Loucy (cell line): ENCODE data around the gene ROBO2.

ENCODE experiments used
- H2AFZ ChIP-seq: fragments of 200-600 bp; sonication (generic); 2 replicates; pipeline ENCODE4 v1.6.0; 2016; ENCODE audit warnings: antibody characterized with exemption, mild to moderate bottlenecking, low read length, moderate library complexity
- H3F3A ChIP-seq: fragments of 200-600 bp; 2 replicates; pipeline ENCODE4 v1.6.0; 2016; ENCODE audit warnings: antibody characterized with exemption, low read depth, mild to moderate bottlenecking
- H3K27me3 ChIP-seq: fragments of 200-600 bp; sonication (generic); 2 replicates; pipeline ENCODE4 v1.6.1; 2014; ENCODE audit warnings: low read length, mild to moderate bottlenecking; ENCODE audit not compliant: insufficient read depth, poor library complexity, severe bottlenecking
- H3K36me3 ChIP-seq: fragments of 200-600 bp; sonication (generic); 2 replicates; pipeline ENCODE4 v1.6.1; 2016; ENCODE audit warnings: low read length; ENCODE audit not compliant: insufficient read depth
- H3K4me1 ChIP-seq: fragments of 200-600 bp; sonication (generic); 2 replicates; pipeline ENCODE4 v1.5.1; 2014; ENCODE audit warnings: low read length, mild to moderate bottlenecking; ENCODE audit not compliant: insufficient read depth, poor library complexity, severe bottlenecking
- H3K4me2 ChIP-seq: fragments of 200-600 bp; sonication (generic); 2 replicates; pipeline ENCODE4 v1.6.0; 2014; ENCODE audit warnings: antibody characterized with exemption, low read length, low read depth, mild to moderate bottlenecking; ENCODE audit not compliant: poor library complexity, severe bottlenecking
- H3K4me3 ChIP-seq: fragments of 200-600 bp; sonication (generic); 2 replicates; pipeline ENCODE4 v1.5.1; 2014; ENCODE audit warnings: low read length, mild to moderate bottlenecking, mixed read lengths; ENCODE audit not compliant: poor library complexity, severe bottlenecking
- H3K79me2 ChIP-seq: fragments of 200-600 bp; sonication (generic); 2 replicates; pipeline ENCODE4 v1.6.1; 2014; ENCODE audit warnings: low read length; ENCODE audit not compliant: insufficient read depth
- H3K9ac ChIP-seq: fragments of 200-600 bp; sonication (generic); 2 replicates; pipeline ENCODE4 v1.6.0; 2014; ENCODE audit warnings: mild to moderate bottlenecking, low read depth, low read length, moderate library complexity; ENCODE audit not compliant: poor library complexity, severe bottlenecking
- H3K9me2 ChIP-seq: fragments of 200-600 bp; sonication (generic); replicated peaks from 2 replicates; pipeline ENCODE4 v1.6.1; 2016; ENCODE audit warnings: low read depth, low read length, mixed read lengths
- H3K9me3 ChIP-seq: fragments of 200-600 bp; sonication (generic); 2 replicates; pipeline ENCODE4 v1.6.1; 2014; ENCODE audit warnings: mild to moderate bottlenecking, antibody characterized with exemption, low read length, low read depth; ENCODE audit not compliant: insufficient read depth
- H4K20me1 ChIP-seq: fragments of 200-600 bp; sonication (generic); 2 replicates; pipeline ENCODE4 v1.6.0; 2014; ENCODE audit warnings: antibody characterized with exemption, low read length, mild to moderate bottlenecking; ENCODE audit not compliant: insufficient read depth, poor library complexity, severe bottlenecking
- EZH2phosphoT487 ChIP-seq: fragments of 200-600 bp; IDR thresholded peaks from 2 replicates; pipeline ENCODE4 v1.6.1; 2018; ENCODE audit warnings: antibody characterized with exemption, mild to moderate bottlenecking, moderate library complexity, borderline replicate concordance
- TF ChIP-seq, protein P1 (sequence below): fragments of 200-600 bp; sonication (generic); conservative IDR thresholded peaks from 2 replicates; pipeline ENCODE4 v1.5.1; 2014; ENCODE audit warnings: mild to moderate bottlenecking, antibody characterized with exemption, low read length

Gene ROBO2

DNA sequence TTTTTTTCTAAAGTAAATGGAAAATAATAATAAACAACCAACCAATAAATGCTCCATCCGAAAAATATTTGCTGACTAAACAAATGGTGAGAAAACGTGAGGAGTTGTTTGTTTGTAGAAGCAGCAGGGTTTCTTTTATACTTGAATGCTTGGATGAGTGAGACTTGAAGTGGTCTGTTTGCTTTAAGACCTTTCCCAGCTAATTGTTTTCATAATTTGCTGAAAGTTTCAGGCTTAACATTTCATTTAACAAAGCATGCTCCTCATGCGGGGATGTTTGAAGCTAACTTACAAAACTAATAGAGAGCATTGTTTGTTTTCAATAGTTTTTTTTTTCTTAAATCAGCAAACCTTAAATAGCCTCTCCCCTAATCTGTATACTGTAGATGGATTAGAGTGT lies 484.6 kb downstream of the ROBO2 start:
- no peak overlapping the region for H3K9ac ChIP-seq
- no peaks in the 10 kb centered on the region for H3K27me3 ChIP-seq
- H2AFZ ChIP-seq: no peak overlapping the region
- no peak overlapping the region for H3K4me2 ChIP-seq
- H3K4me3 ChIP-seq: no peak overlapping the region
- no peak for TF ChIP-seq EZH2phosphoT487
- TF ChIP-seq, protein P1, sequence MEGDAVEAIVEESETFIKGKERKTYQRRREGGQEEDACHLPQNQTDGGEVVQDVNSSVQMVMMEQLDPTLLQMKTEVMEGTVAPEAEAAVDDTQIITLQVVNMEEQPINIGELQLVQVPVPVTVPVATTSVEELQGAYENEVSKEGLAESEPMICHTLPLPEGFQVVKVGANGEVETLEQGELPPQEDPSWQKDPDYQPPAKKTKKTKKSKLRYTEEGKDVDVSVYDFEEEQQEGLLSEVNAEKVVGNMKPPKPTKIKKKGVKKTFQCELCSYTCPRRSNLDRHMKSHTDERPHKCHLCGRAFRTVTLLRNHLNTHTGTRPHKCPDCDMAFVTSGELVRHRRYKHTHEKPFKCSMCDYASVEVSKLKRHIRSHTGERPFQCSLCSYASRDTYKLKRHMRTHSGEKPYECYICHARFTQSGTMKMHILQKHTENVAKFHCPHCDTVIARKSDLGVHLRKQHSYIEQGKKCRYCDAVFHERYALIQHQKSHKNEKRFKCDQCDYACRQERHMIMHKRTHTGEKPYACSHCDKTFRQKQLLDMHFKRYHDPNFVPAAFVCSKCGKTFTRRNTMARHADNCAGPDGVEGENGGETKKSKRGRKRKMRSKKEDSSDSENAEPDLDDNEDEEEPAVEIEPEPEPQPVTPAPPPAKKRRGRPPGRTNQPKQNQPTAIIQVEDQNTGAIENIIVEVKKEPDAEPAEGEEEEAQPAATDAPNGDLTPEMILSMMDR: no peak
- H3K4me1 ChIP-seq: no peaks in the 10 kb centered on the region
- H3F3A ChIP-seq: no peaks in the 10 kb centered on the region
- no peaks in the 10 kb centered on the region for H3K9me2 ChIP-seq
- no peaks in the 10 kb centered on the region for H4K20me1 ChIP-seq
- no peaks in the 10 kb centered on the region for H3K79me2 ChIP-seq
- H3K9me3 ChIP-seq: no peaks in the 10 kb centered on the region
- H3K36me3 ChIP-seq: no peaks in the 10 kb centered on the region

DNA sequence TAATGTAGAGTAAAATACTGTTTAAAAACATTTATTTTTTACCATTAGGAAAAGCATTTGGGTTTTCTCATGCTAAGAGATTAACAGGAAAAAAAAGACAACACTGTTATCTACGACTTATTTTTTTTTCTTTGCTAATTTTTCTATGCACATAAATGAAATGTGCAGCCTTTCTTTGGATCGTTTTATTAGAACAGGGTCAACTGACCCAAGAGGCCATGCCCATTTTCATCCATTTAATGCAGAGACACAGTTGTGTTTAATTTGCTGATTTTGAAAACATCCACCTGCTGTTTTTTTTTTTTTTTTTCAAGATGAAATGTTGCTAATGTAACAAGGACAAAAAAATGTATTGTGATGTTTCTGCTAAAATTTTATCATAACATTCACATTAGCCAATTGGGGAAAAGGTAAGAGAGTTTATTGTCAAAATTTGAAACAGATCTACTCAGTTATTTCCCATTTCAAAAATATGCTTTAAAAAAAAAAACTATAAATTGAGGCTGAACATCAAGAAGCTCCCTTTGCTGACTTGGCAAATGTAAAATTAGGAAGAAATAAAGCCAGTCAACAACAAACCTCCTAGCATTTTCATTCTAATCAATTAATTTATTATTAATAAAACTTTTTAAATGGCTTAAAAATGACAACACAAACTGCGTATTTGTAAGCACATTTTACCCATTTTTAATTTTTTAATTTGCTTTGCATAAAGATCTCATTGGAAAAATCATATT lies 485.2 kb downstream of the ROBO2 start:
- no peaks in the 10 kb centered on the region for H4K20me1 ChIP-seq

DNA sequence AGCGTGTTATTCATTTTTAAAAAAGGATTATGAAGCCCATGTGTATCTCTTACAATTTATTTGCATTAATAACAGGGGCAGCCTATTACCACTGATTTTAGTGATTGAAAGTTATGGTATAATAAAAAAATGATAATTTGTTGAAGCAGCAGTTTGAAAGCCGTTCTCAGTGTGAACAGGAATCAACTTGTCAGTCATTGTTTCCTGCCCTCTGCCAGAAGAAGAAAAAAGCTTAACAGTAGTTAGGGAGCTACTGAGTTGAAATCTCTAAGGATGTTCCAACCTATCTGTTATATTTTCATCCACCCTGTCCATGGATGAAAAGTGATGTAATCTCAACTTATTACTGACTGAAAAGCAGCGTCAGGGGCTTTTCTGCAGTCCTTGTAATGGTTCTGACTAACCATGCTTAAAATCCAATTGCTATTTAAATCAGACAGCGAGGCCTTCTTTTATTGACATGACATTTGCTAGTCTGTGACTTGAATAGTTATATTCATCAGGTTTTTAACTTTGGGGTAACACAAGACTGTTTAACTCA lies 486.7 kb downstream of the ROBO2 start:
- no peak overlapping the region for H3K4me2 ChIP-seq
- no peaks in the 10 kb centered on the region for H3K27me3 ChIP-seq
- H3K9me3 ChIP-seq: no peaks in the 10 kb centered on the region
- H3F3A ChIP-seq: no peaks in the 10 kb centered on the region
- no peaks in the 10 kb centered on the region for H3K9me2 ChIP-seq
- H3K4me1 ChIP-seq: no peaks in the 10 kb centered on the region
- no peaks in the 10 kb centered on the region for H4K20me1 ChIP-seq
- no peak overlapping the region for H2AFZ ChIP-seq
- TF ChIP-seq EZH2phosphoT487: no peak
- TF ChIP-seq, protein P1: no peak
- H3K79me2 ChIP-seq: no peaks in the 10 kb centered on the region
- no peak overlapping the region for H3K4me3 ChIP-seq
- no peak overlapping the region for H3K9ac ChIP-seq
- no peaks in the 10 kb centered on the region for H3K36me3 ChIP-seq

More for the DNA sequence above, 485.2 kb downstream of the ROBO2 start:
- H3K4me1 ChIP-seq: no peaks in the 10 kb centered on the region
- no peaks in the 10 kb centered on the region for H3K9me3 ChIP-seq
- TF ChIP-seq, protein P1: no peak
- no peaks in the 10 kb centered on the region for H3K9me2 ChIP-seq
- no peak overlapping the region for H3K9ac ChIP-seq
- H3K4me3 ChIP-seq: no peak overlapping the region
- H3K79me2 ChIP-seq: no peaks in the 10 kb centered on the region
- H2AFZ ChIP-seq: no peak overlapping the region
- no peaks in the 10 kb centered on the region for H3K27me3 ChIP-seq
- H3K4me2 ChIP-seq: no peak overlapping the region
- no peaks in the 10 kb centered on the region for H3F3A ChIP-seq
- H3K36me3 ChIP-seq: no peaks in the 10 kb centered on the region
